Astrocyte of the spinal cord (primary cell): ENCODE measurements around the gene TPGS2.

Experiments used
- DNase-seq: peaks from one replicate; pipeline ENCODE4 v3.0.0; 2011; ENCODE audit warnings: low read depth, low spot score
- H3K4me3 ChIP-seq: 2 replicates; pipeline ENCODE4 v1.5.1; 2011; ENCODE audit warnings: low read depth, mild to moderate bottlenecking, low read length, moderate library complexity
- CTCF ChIP-seq: IDR thresholded peaks from 2 replicates; pipeline ENCODE4 v1.5.1; 2012; ENCODE audit warnings: low read depth, mild to moderate bottlenecking, low read length, inconsistent platforms
- in situ Hi-C: cut with HindIII; loops from 2 replicates; pipeline ENCODE4 v1.10.0; 2017; ENCODE audit warnings: low sequenced_read_pairs

TPGS2 gene

GRCh38 chr18:36756242-36756641 lies 72.6 kb downstream of the TPGS2 start:
- in situ Hi-C loops, result no loop called here
- TF ChIP-seq CTCF, result no peak
- DNase-seq, result no peak
- H3K4me3 ChIP-seq, result no peak overlapping the region

- in situ Hi-C loops, result no loop called here
- no peak for DNase-seq
- TF ChIP-seq CTCF, result no peak
- no peak overlapping the region for H3K4me3 ChIP-seq
Measured at GRCh38 chr18:36752929-36753865, 75.6 kb downstream of the TPGS2 start.

- in situ Hi-C loops, result no loop called here
- DNase-seq, result no peak
- no peak overlapping the region for H3K4me3 ChIP-seq
- no peak for TF ChIP-seq CTCF
Measured at GRCh38 chr18:36745219-36745975, 83.4 kb downstream of the TPGS2 start.

- DNase-seq, result no peak
- no peak for TF ChIP-seq CTCF
- in situ Hi-C loops, result no loop called here
Measured at GRCh38 chr18:36744261-36744876, 84.4 kb downstream of the TPGS2 start.

More at GRCh38 chr18:36744261-36744876, 84.4 kb downstream of the TPGS2 start:
- no peak overlapping the region for H3K4me3 ChIP-seq
